Stomach (tissue), 4 donors: Measurements from ENCODE around the gene PKP4.

Source experiments
- EP300 ChIP-seq: sonication (generic); formaldehyde crosslinking; IDR thresholded peaks from one replicate; pipeline ENCODE4 v1.6.1; 2017; ENCODE audit warnings: antibody characterized with exemption
- POLR2A ChIP-seq, 4 donors: fragments of 450-650 bp; IDR thresholded peaks; one replicate each; pipeline ENCODE4 v1.6.1; 2016; ENCODE audit warnings: antibody characterized with exemption in 4 of 4, control low read depth in 2 of 4, mild to moderate bottlenecking in 1 of 4, moderate library complexity in 1 of 4
- TF ChIP-seq, protein P1 (sequence below), 7 experiments: fragments of 450-650 bp in 4 of 7; fragments of 200-600 bp in 3 of 7; sonication (generic) in 3 of 7; IDR thresholded peaks; one replicate each; pipeline ENCODE4 v1.5.1; 2016 to 2019; ENCODE audit warnings: antibody characterized with exemption in 7 of 7, control low read depth in 2 of 7, mild to moderate bottlenecking in 1 of 7

DNA sequence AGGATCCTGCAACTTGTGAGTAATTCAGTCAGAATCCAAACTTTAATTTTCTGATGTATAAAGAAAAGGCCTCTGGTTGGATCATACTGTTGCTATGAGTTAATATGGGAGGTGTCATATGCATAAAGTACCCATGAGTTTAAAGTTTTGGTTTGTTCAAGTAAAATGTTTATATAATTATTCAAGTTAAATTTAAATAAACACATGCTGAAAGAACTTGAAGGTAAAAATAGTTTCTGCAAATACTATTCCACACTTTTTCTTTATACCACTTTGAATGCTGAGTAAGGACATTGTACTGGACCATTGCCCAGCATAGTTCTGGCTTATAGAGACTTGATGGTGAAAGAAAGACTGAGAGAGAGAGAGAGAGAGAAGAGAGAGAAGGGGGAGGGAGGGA lies 30.7 kb downstream of the PKP4 start:
- TF ChIP-seq, protein P1, sequence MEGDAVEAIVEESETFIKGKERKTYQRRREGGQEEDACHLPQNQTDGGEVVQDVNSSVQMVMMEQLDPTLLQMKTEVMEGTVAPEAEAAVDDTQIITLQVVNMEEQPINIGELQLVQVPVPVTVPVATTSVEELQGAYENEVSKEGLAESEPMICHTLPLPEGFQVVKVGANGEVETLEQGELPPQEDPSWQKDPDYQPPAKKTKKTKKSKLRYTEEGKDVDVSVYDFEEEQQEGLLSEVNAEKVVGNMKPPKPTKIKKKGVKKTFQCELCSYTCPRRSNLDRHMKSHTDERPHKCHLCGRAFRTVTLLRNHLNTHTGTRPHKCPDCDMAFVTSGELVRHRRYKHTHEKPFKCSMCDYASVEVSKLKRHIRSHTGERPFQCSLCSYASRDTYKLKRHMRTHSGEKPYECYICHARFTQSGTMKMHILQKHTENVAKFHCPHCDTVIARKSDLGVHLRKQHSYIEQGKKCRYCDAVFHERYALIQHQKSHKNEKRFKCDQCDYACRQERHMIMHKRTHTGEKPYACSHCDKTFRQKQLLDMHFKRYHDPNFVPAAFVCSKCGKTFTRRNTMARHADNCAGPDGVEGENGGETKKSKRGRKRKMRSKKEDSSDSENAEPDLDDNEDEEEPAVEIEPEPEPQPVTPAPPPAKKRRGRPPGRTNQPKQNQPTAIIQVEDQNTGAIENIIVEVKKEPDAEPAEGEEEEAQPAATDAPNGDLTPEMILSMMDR (IDR thresholded peaks at IDR 0.05), result no peak
- TF ChIP-seq EP300, result no peak
- no peak for TF ChIP-seq POLR2A (IDR thresholded peaks at IDR 0.05)
